ENCODE data around the gene TUBB. TPM values are rescaled to one million over a fixed set of nuclear protein-coding genes. Genes with fewer than 3 reads are reported as not detected.

The TUBB gene
- total RNA-seq, 1 experiment from 2014 or later: 853 TPM

GRCh38 chr6:30709101-30709868, 10.9 kb upstream of the TUBB start:
- peaks cover 11% of the 10 kb centered on the region for H3K4me1 ChIP-seq (ENCODE audit: control insufficient read depth, insufficient read depth, low read length)
- DNase-seq (ENCODE audit: low read depth, low spot score) (no peak), ATAC-seq (no peak)
- H3K4me3 ChIP-seq (ENCODE audit: low read depth in 2 of 2, low read length in 2 of 2): no peak overlapping the region
- no peaks in the 10 kb centered on the region for H3K27me3 ChIP-seq (ENCODE audit: control insufficient read depth, insufficient read depth, low read length)
- no TSS peak for BruUV-seq (replicated peaks)
- ChIA-PET POLR2A (interaction anchor here (0.7 kb wide), 1 partner anchor 108 kb away, joined by 3 read pairs; no protein-coding TSS in a partner anchor), CTCF (no interaction called here)
- TF ChIP-seq CTCF (IDR thresholded peaks at IDR 0.05): no peak
- no peak for TF ChIP-seq POLR2AphosphoS5 (IDR thresholded peaks at IDR 0.05; ENCODE audit: low read depth, low read length)
- TF ChIP-seq TCF7L2 (IDR thresholded peaks at IDR 0.05; ENCODE audit: low read depth, low read length): no peak
- TF ChIP-seq SIN3A (IDR thresholded peaks at IDR 0.05; ENCODE audit: borderline replicate concordance, insufficient read depth, low read depth, low read length): no peak
- TF ChIP-seq, protein P1, sequence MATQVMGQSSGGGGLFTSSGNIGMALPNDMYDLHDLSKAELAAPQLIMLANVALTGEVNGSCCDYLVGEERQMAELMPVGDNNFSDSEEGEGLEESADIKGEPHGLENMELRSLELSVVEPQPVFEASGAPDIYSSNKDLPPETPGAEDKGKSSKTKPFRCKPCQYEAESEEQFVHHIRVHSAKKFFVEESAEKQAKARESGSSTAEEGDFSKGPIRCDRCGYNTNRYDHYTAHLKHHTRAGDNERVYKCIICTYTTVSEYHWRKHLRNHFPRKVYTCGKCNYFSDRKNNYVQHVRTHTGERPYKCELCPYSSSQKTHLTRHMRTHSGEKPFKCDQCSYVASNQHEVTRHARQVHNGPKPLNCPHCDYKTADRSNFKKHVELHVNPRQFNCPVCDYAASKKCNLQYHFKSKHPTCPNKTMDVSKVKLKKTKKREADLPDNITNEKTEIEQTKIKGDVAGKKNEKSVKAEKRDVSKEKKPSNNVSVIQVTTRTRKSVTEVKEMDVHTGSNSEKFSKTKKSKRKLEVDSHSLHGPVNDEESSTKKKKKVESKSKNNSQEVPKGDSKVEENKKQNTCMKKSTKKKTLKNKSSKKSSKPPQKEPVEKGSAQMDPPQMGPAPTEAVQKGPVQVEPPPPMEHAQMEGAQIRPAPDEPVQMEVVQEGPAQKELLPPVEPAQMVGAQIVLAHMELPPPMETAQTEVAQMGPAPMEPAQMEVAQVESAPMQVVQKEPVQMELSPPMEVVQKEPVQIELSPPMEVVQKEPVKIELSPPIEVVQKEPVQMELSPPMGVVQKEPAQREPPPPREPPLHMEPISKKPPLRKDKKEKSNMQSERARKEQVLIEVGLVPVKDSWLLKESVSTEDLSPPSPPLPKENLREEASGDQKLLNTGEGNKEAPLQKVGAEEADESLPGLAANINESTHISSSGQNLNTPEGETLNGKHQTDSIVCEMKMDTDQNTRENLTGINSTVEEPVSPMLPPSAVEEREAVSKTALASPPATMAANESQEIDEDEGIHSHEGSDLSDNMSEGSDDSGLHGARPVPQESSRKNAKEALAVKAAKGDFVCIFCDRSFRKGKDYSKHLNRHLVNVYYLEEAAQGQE (IDR thresholded peaks at IDR 0.05; ENCODE audit: insufficient read depth in 1 of 2, low read depth in 2 of 2, low read length in 1 of 2): no peak
- H3K36me3 ChIP-seq (ENCODE audit: control insufficient read depth, insufficient read depth, low read length): no peaks in the 10 kb centered on the region
- no peaks in the 10 kb centered on the region for H3K9me3 ChIP-seq (ENCODE audit: control insufficient read depth, insufficient read depth, low read depth, low read length)
- in situ Hi-C loops (cut with HindIII; ENCODE audit: low pct_unique_long_range_greater_than_20kb, low sequenced_read_pairs): no loop called here
- no peak overlapping the region for H3K27ac ChIP-seq (ENCODE audit: low read length)
- intact Hi-C loops (cut with micrococcal nuclease; ENCODE audit: unreplicated experiment): no loop called here

- no peak overlapping the region for H3K4me3 ChIP-seq (ENCODE audit: low read depth in 2 of 2, low read length in 2 of 2)
- ATAC-seq: no peak
- ChIA-PET POLR2A (no interaction called here), CTCF (no interaction called here)
- H3K27me3 ChIP-seq (ENCODE audit: control insufficient read depth, insufficient read depth, low read length): no peaks in the 10 kb centered on the region
- H3K36me3 ChIP-seq (ENCODE audit: control insufficient read depth, insufficient read depth, low read length): peaks cover 3% of the 10 kb centered on the region; the same call in 1 of the 2 replicates
- H3K9me3 ChIP-seq (ENCODE audit: control insufficient read depth, insufficient read depth, low read depth, low read length): no peaks in the 10 kb centered on the region
- in situ Hi-C loops (cut with HindIII; ENCODE audit: low pct_unique_long_range_greater_than_20kb, low sequenced_read_pairs) (no loop called here), intact Hi-C loops (cut with micrococcal nuclease; ENCODE audit: unreplicated experiment) (no loop called here)
- no peak for DNase-seq (ENCODE audit: low read depth, low spot score)
- H3K4me1 ChIP-seq (ENCODE audit: control insufficient read depth, insufficient read depth, low read length): peaks cover 14% of the 10 kb centered on the region
- TF ChIP-seq, protein P1 (IDR thresholded peaks at IDR 0.05; ENCODE audit: insufficient read depth in 1 of 2, low read depth in 2 of 2, low read length in 1 of 2): no peak
- no peak overlapping the region for H3K27ac ChIP-seq (ENCODE audit: low read length)
- BruUV-seq (replicated peaks): no TSS peak
Observed at GRCh38 chr6:30711758-30712380, 8.3 kb upstream of the TUBB start.

All from Panc1 (cell line).